Esophagus squamous epithelium (tissue), 4 donors: ENCODE results near the gene TMOD2.

ENCODE experiments used
- CTCF ChIP-seq, 6 experiments: fragments of 450-650 bp in 4 of 6; fragments of 200-600 bp in 2 of 6; sonication (generic) in 2 of 6; IDR thresholded peaks; one replicate each; pipeline ENCODE4 v1.5.1; 2016 to 2019; ENCODE audit warnings: antibody characterized with exemption in 6 of 6, mild to moderate bottlenecking in 4 of 6, moderate library complexity in 4 of 6
- POLR2A ChIP-seq, 4 donors: fragments of 450-650 bp; IDR thresholded peaks; one replicate each; pipeline ENCODE4 v1.6.1; 2017; ENCODE audit warnings: antibody characterized with exemption in 4 of 4, mild to moderate bottlenecking in 4 of 4, moderate library complexity in 3 of 4

DNA sequence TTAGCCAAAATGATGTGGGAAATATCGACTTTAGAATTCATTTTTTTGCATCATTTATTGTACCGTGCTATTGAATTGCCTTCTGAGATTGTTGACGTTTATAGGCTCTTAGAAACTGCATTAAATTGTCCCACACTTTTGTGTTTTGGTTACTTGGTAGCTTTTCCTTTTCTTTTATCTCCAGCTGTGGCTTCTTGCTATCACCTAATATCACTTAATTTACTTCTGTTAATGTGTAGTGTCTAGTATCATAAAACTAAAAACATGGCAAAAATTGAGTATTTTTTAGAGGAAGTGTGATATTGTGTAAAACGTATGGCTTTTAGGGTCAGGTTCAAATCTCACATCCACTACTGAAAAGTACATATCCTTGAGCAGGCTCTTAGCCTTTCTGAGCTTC lies 89.3 kb downstream of the TMOD2 start:
- TF ChIP-seq CTCF (IDR thresholded peaks at IDR 0.05) (no peak), POLR2A (IDR thresholded peaks at IDR 0.05) (no peak)
